ELF-1 (cell line): ENCODE results near the gene CA4.

ENCODE experiments used
- DNase-seq: peaks from one replicate; pipeline ENCODE4 v3.0.0-alpha.2; 2016; ENCODE audit warnings: low read depth, low spot score

The CA4 gene

GRCh38 chr17:60155427-60155814 is 5.6 kb downstream of the CA4 start:
- no peak for DNase-seq

GRCh38 chr17:60155815-60156214 is 6.0 kb downstream of the CA4 start:
- no peak for DNase-seq

- DNase-seq: no peak
Observed at GRCh38 chr17:60156746-60157145, 7.0 kb downstream of the CA4 start.

GRCh38 chr17:60157487-60158040 is 7.8 kb downstream of the CA4 start:
- DNase-seq: no peak

GRCh38 chr17:60158751-60159478 is 9.1 kb downstream of the CA4 start:
- no peak for DNase-seq

- DNase-seq: no peak
Observed at GRCh38 chr17:60159479-60159866, 9.7 kb downstream of the CA4 start.

GRCh38 chr17:60160829-60161501 is 11.2 kb downstream of the CA4 start:
- no peak for DNase-seq

- peak; percentile 60 for DNase-seq
Observed at GRCh38 chr17:60161598-60162330, 12.0 kb downstream of the CA4 start.

- peak; percentile 80 for DNase-seq
Observed at GRCh38 chr17:60163108-60163784, 13.5 kb downstream of the CA4 start.

- DNase-seq: no peak
Observed at GRCh38 chr17:60164164-60164563, 14.4 kb downstream of the CA4 start.

GRCh38 chr17:60164697-60165096 is 14.9 kb downstream of the CA4 start:
- no peak for DNase-seq

GRCh38 chr17:60165223-60165622 is 15.4 kb downstream of the CA4 start:
- no peak for DNase-seq

- DNase-seq: no peak
Observed at GRCh38 chr17:60165971-60166370, 16.2 kb downstream of the CA4 start.

GRCh38 chr17:60167065-60167741 is 17.4 kb downstream of the CA4 start:
- DNase-seq: no peak

GRCh38 chr17:60168654-60169053 is 18.9 kb downstream of the CA4 start:
- DNase-seq: no peak

GRCh38 chr17:60169921-60170817 is 20.4 kb downstream of the CA4 start:
- DNase-seq: no peak

- DNase-seq: no peak
Observed at GRCh38 chr17:60170835-60171752, 21.3 kb downstream of the CA4 start.

GRCh38 chr17:60171753-60172079 is 21.9 kb downstream of the CA4 start:
- DNase-seq: no peak

- DNase-seq: no peak
Observed at GRCh38 chr17:60173304-60173819, 23.6 kb downstream of the CA4 start.
